Measurements from ENCODE around the gene TTBK2.
"Not testable (repeated sequence)": the region's sequence is repeated elsewhere in the genome, so short reads cannot be mapped to it uniquely, and the experiment has no call there.

TTBK2 gene

DNA sequence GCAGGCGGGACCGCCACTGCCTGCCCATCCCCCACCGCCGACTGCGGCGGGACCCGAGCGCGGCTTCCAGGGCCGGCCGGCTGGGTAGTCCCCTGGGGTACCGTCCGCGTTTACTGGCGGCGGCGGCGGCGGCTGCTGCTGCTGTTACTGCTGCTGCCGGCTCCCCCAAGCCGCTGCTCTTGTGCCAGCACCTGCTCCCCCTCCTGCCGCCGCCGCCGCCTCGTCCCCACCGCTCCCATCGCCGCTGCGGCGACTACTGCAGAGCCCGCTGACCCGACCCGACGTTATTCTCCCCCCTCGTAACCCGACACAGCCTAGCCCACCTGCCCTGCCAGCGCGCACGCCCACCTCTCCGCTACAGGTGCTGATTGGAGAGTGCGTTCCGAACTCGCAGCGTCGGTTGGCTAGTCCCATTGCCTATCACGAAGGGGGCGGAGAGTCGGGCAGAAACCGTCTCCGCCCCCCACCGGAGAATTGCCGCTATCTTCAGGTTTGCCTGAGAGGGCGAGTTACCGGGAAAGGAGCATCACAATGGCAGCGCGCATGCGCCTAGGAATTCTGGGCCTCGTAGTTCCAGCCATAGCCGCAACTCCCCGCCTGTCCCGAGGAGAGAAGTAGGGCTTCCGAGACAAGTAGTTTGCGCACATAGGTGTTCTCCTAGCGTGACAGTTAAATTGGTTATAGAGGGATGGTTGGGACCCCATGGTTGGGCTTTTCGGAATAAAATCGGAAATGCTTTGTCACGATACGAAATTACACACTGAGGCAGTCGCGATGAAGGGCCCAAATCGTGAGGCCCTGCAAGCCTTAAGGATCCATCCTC is at the start of gene TTBK2:
Gene TTBK2 (minus strand): TSS at position 260 of the 823 bp plus-strand sequence. CDS start 42,161 bp downstream, outside the sequence.
- peak; percentile 99 for DNase-seq (ENCODE audit: low spot score)

DNA sequence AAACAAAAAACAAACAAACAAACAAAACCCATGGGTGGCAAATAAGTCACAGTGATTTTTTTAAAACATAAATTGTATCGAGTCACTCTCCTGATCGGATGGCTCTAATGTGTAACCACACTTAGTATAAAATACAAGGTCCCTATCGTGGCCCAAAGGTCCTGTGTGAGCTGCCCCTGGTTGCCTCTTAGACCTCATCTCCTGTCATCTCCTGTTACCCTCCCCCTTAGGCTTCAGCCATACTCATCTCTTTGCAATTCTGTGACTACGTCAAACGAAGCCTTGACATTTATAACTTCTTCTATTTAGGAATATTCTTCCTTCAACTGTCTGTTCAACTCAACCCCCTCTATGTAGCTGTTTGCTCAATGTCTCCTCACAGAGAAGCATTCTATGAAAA is 43.9 kb upstream of the TTBK2 start:
- DNase-seq (ENCODE audit: low spot score) = no peak

DNA sequence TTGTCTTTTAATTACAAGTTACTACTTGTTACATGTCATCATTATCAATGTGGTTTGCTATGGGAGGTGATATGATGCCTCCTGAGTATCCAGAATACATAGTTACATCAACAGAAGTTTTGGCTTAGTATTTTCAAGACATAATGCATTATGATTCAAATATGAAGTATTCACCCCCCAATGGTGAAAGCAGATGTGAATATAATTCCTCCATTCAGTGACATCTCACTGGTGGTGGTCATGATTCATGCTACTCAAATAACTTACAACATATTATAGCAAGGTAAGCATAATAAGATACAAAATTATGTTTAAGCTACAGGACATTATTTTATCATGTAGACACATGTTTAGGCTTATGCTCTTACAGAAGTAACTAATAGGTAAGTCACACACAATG is 34.9 kb upstream of the TTBK2 start:
- no peak for DNase-seq (ENCODE audit: low spot score)

DNA sequence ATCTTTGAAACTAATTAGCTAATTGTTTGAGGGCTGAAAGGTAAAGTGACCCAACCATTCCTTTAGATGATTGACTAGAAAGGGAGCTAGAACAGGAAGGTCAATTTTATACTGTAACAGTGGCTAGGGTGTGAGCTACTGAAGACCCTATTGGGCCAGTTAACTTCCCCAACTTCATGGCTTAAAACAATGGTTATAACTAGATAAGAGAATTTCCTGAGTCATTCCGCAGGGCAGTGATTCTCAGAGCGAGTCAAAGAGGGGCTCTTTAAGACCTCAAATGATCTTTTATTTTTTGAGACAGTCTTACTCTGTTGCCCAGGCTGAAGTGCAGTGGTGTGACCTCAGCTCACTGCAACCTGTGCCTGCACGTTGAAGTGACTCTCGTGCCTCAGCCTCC is 33.7 kb upstream of the TTBK2 start:
- no peak for DNase-seq (ENCODE audit: low spot score)

DNA sequence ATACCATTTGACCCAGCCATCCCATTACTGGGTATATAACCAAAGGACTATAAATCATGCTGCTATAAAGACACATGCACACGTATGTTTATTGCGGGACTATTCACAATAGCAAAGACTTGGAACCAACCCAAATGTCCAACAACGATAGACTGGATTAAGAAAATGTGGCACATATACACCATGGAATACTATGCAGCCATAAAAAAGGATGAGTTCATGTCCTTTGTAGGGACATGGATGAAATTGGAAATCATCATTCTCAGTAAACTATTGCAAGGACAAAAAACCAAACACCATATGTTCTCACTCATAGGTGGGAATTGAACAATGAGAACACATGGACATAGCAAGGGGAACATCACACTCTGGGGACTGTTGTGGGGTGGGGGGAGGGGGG is 28.3 kb upstream of the TTBK2 start:
- DNase-seq (ENCODE audit: low spot score) = not testable (repeated sequence)

DNA sequence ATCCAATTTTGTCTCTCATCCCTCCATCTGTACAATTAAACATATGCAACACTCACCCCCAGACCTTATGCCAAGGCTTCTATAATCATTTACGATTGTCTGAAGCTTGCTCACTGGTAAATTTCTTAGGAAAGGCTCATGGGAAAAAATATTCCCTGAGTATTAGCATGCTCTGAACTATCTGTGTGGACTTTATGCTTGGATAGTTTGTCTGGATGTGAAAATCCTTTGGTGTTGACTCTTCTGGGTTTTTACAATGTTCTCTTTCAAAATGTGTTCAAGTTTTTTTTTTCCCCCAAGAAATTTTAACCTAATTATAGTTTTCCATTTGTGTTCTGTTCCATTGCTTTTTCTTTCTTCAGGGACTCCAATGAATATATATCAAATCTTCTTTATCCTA is 19.9 kb upstream of the TTBK2 start:
- no peak for DNase-seq (ENCODE audit: low spot score)

DNA sequence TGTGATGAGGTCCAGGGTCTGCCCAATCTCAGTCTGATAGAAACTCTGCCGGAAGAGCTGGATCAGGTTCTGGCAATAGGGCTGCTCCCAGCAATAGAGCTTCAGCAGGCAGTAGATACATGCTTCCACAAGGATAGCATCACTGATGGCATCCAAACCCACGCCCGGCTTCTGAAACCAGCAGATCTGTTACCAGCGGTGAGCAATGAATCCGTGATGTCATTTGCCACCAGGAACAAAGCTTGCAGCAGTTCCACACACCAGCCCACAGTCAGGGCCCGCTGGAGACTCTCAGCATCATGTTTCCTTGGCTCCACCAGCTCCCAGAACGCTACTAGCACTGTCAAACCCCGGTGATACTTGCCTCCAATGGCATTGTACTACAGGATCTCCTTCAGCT is 19.3 kb upstream of the TTBK2 start:
- DNase-seq (ENCODE audit: low spot score) = no peak

DNA sequence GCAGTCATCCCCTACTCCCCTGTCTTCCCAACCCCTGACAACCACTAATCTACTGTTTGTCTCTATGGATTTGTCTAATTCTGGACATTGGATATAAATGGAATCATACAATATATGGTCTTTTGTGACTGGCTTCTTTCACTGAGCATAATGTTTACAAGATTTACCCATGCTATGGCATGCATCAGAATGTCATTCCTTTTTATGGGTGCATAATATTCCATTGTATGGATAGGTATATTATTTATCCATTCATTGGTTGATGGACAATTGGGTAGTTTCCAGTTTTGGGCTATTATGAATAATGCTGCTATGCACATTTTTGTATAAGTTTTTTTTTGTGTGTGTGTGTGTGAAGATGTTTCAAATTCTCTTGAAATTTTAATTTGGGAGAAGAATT is 16.6 kb upstream of the TTBK2 start:
- no peak for DNase-seq (ENCODE audit: low spot score)

DNA sequence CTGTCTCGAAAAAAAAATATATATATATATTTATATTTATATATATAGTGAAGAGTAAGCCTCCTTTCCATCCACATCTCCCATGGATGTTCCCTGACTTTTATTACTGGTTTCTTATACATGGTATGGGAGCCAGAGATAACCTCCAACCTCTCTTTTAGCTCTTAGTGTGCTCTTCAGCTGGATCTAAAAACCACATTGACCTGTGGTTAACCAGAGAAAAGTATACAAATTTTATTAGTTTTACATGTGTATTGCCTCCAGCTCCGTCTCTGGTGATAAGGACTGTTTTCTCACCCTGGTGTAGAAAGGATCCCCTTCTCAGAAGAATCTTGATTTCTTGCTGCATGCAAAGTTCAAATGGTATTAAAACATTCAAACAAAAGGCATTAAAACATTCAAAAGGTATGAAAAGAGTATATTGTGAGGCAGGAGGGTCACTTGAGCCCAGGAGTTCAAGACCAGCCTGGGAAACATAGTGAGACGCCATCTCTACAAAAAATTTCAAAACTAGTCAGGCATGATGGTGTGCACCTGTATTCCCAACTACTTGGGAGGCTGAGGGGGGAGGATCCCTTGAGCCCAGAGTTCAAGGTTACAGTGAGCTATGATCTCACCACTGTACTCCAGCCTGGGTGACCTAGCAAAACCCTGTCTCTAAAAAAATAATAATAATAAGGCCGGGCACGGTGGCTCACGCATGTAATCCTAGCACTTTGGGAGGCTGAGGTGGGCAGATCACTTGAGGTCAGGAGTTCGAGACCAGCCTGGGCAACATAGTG is 13.5 kb upstream of the TTBK2 start:
- DNase-seq (ENCODE audit: low spot score) = no peak

DNA sequence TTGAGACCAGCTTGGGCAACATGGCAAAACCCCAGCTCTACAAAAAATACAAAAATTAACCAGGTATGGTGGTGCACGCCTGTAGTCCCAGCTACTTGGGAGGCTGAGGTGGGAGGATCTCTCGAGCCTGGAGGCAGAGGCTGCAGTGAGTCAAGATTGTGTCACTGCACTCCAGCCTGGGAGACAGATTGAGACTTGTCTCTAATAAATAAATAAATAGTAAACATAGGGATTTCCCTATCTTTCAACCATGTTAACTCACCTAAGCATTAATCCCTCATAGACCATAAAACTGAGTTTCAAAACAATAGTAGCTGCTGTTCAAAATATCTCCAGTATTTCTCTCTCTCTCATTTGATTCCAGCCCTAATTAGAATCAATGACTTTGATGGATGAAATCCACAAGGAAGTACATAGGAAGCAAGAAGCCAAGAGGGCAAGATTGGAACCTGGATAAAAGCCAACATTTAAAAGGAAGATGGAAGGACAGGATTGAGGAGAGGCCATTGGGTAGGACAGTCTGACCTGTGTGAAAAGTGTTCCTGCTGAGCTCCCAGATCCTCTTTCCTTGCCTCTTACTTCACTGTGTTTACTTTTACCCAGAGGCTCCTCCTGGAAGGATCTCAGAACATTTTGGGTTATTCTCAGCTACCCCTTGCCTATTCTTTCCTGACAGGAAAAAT is 12.4 kb upstream of the TTBK2 start:
- DNase-seq (ENCODE audit: low spot score) = no peak

DNA sequence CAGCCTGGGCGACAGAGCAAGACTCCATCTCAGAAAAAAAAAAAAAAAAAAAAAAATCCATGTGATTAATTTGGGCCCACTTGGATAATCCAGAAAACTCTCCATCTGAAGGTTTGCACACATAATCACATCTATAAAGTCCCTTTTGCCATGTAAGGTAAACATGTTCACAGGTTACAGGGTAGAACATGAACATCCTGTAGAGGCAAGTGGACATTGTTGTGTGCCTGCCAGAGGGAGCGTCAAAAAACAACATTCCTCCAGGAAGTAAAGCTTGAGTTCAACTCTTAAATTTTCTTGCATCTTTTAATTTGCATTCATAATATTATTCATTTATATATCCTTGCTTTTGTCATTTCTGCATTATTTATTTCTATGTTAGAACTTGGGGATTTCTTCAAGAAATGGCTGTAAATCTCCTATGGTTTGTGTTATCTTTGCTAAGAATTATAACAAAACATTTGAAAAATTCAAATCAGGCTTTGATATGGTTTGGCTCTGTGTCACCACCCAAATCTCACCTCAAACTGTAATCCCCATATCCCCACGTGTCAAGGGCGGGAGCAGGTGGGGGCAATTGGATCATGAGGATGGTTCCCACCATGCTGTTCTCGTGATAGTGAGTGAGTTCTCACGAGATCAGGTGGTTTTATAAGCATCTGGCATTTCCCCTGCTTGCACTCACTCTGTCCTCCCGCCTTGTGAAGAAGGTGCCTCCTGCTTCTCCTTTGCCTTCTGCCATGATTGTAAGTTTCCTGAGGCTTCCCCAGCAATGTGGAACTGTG is 11.3 kb upstream of the TTBK2 start:
- no peak for DNase-seq (ENCODE audit: low spot score)

DNA sequence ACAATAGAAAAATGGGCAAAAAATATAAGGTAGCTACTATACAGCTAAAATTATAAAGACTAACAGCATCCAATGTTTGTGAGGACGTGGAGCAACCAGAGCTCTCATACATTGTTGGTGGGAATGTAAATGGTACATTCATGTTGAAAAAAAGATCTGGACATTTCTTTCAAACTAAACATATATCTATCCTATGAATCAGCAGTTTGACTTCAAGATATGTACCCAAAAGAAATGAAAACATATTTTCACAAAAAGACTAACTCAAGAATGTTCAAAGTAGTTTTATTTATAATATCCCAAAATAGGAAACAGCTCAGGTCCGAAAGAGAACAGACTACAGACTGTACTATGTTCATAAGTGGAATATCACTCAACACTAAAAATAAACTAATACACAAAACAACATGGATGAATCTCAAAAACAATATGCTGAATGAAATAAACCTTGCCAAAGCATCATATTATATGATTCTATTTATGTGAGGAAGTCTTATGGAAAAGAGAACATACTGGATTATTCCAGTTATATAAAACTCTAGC is 8.8 kb upstream of the TTBK2 start:
- DNase-seq (ENCODE audit: low spot score) = no peak

DNA sequence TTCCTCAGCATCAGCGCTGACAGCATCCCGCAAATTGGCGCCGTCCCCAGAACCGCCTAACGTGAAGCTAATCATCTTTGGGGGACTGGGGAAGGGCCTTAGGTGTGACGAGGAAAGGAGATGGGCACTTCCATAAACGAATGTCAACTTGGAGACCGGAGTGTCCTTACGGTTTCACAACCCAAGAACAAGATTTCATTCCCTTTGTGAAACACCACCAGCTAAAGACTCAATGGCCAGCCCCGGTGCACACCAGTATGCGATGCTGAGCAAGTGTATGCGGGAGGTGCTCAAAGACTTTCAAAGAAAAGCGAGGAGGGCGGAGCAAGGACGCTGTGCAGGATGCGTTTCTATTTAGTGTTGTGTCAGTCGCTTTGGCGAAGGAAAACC is 759 bp upstream of the TTBK2 start:
- peak; percentile 28 for DNase-seq (ENCODE audit: low spot score)

DNA sequence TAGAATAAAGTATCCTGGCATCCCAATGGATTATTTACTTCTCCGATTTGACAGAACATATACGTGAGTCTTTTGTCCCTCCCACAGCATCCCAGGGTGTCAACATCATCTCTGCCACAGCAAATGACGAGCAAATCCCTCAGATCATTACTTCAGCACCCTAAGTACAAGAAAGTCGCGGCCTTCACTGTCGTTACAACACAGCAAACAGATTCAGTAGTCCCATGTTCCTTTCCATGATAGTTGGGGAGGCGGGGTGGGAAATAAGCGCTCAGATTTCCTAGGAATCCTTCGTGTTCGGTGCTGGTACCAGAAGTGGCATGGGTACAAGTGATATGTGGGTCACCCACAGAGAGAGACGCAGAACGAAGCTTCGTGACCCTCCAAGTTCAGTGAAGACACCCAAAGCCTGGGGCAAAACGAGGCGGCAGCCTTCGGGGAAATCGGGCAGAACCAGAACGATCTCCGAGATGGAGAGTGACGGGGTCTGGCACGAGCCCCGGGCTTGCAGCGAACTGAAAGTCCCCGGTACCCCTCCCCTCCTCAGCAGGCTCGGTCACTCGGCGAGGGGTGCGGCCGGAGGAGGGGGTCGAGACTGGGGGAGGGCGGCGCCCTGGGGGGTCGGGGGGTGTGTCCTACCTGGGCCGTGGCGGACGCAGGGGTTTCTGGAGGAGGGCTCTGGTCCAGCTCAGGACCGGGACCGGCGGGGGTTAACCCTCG is 619 bp downstream of the TTBK2 start:
- DNase-seq (ENCODE audit: low spot score) = peak; percentile 74

DNA sequence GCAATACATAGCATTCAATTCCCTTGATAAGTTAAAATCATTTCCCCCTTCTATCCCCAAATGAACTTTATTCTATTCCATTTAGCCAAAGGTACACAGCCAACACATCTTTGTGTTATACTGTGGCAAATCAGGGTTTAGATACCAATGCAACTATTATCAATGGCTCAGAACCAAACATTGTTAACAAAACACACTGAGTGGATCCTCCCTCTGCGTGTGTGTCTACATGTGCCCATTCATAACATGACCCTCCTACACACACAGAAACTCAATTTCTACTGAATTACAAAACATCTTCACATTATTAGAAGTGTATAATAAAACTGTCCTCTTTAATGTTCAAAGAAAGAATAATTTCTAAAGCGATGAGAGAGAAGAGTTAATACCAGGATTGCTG is 1.3 kb downstream of the TTBK2 start:
- DNase-seq (ENCODE audit: low spot score) = peak; percentile 47

DNA sequence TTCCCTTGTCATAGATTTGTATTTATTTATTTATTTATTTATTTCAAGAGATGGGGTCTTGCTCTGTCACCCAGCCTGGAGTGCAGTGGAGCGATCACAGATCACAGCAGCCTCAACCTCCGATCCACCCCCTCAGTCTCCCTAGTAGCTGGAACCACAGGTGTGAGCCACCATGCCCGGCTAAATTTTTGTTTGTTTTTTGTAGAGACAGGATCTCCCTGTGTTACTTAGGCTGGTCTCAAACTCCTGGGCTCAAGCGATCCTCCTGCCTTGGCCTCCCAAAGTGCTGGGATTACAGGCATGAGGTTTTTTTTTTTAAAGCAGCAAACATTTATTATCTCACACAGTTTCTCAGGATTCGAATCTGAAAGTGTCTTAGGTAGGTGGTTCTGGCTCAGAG is 2.5 kb downstream of the TTBK2 start:
- peak; percentile 72 for DNase-seq (ENCODE audit: low spot score)

DNA sequence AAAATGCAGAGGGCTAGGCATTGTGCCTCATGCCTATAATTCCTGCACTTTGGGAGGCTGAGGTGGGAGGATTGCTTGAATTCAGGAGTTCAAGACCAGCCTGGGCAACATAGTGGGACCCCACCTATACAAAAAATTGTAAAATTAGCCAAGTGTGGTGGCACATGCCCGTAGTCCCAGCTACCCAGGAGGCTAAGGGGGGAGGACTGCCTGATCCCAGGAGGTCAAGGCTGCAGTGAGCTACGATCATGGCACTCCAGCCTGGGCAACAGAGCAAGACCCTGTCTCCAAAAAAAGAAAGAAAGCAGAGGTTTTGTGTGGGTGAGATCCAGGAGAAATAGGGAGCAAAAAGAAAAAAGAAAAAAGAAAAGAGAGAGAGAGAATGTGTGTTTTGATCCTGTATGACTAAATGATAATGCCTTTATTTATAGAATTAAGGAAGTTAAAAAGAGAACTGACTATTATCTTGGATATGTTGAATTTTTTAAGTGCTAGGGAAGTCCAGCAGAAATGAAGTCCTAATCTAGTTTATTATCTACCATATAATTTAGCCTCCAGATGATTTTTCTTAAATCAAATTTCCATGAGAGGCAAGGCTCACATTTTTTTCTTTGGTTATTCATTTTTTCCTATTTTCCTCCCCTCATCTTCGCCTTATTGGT is 4.8 kb downstream of the TTBK2 start:
- DNase-seq (ENCODE audit: low spot score) = no peak

DNA sequence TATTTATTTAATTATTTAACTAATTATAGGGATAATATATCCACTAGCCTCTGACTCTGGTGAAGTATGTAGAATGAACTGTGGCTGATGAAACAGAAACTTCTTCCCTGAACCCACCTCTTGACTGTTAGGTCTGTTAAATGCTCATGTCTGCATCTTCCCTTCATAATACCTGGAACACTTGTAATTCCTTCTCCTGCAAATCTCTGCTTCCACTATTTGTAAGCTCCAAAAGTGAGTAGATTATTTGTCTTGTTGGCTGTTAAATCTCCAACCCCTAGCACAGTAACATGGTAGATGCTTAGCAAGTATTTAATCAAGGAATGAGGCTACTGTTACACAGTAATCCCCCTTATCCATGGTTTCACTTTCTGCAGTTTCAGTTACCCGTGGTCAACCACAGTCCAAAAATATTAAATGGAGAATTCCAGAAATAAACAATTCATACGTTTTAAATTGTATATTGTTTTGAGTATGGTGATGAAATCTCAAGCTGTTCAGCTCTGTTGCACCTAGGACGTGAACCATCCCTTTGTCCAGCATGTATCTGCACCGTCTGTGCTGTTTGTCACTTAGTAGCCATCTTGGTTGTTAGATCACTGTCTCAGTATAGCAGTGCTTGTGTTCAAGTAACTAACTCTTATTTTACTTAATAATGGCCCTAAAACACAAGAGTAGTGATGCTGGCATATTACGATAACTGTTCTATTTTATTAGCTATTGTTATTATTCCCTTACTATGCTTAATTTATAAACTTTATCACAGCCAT is 5.7 kb downstream of the TTBK2 start:
- DNase-seq (ENCODE audit: low spot score) = peak; percentile 31

DNA sequence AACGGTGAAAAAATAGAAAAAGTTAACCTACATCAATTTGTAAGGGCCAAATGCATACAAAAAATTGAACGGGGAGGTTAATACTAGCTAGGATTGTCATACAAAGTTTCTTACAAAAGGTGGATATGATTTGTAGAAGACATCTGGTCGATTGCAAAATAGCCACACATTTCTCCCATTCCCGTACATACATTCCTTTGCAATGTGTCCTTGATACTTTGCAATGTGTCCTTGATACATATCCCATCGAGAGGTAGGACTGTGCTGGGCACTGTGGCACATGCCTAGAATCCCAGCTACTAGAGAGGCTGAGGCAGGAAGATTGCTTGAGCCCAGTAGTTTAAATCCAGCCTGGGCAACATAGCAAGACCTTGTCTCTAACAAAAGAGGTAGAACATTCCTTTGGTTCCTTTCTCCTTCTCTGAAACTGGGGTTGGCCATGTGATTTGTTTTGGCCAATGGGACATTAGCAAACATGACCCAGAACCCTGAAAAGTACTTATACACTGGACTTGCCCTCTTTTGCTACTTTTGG is 9.5 kb downstream of the TTBK2 start:
- DNase-seq (ENCODE audit: low spot score) = no peak

All from NAMALWA (cell line).